ENCODE data around the gene MUS81.
A peak's percentile ranks its signal among the peaks of the same experiment; 100 is the strongest.

MUS81 gene

GRCh38 chr11:65867284-65868071 lies 7.2 kb downstream of the MUS81 start:
- no peak for DNase-seq (ENCODE audit: low spot score)
- POLR2A ChIA-PET (ENCODE audit: low non-redundant PET), result no interaction called here
- no peak for TF ChIP-seq CTCF (conservative IDR thresholded peaks at IDR 0.05; ENCODE audit: low read depth)
- H3K27ac ChIP-seq, result peak overlapping the region; percentile 53
- CTCF ChIA-PET, result interaction anchor here (0.6 to 1.4 kb wide), 3 partner anchors 17 to 101 kb away, joined by 3 to 4 read pairs (median 4); partner anchors contain the start of gene FIBP

GRCh38 chr11:65868076-65868667 lies 7.9 kb downstream of the MUS81 start:
- no peak for TF ChIP-seq CTCF (conservative IDR thresholded peaks at IDR 0.05; ENCODE audit: low read depth)
- peak overlapping the region; percentile 53 for H3K27ac ChIP-seq
- ChIA-PET POLR2A (ENCODE audit: low non-redundant PET) (interaction anchor here (0.6 kb wide), 1 partner anchor 20 kb away, joined by 3 read pairs; the partner anchor contains the start of gene FIBP), CTCF (interaction anchor here (0.6 to 1.9 kb wide), 4 partner anchors 7 to 100 kb away, joined by 3 to 5 read pairs (median 4); partner anchors contain the start of gene FIBP)
- no peak for DNase-seq (ENCODE audit: low spot score)

- POLR2A ChIA-PET (ENCODE audit: low non-redundant PET), result no interaction called here
- no peak for DNase-seq (ENCODE audit: low spot score)
- CTCF ChIA-PET, result interaction anchor here (1.4 to 1.9 kb wide), 2 partner anchors 8 to 19 kb away, joined by 4 to 5 read pairs; partner anchors contain the start of gene FIBP
- peak overlapping the region; percentile 53 for H3K27ac ChIP-seq
- TF ChIP-seq CTCF (conservative IDR thresholded peaks at IDR 0.05; ENCODE audit: low read depth), result no peak
These were observed 8.7 kb downstream of the MUS81 start for GRCh38 chr11:65868907-65869306.

GRCh38 chr11:65869643-65870306 lies 9.5 kb downstream of the MUS81 start:
- CTCF ChIA-PET, result interaction anchor here (0.5 to 1.9 kb wide), 3 partner anchors 9 to 12 kb away, joined by 3 to 5 read pairs (median 3); no protein-coding TSS in a partner anchor
- no peak for TF ChIP-seq CTCF (conservative IDR thresholded peaks at IDR 0.05; ENCODE audit: low read depth)
- peak overlapping the region; percentile 82 for H3K27ac ChIP-seq

GRCh38 chr11:65870307-65870658 lies 10.1 kb downstream of the MUS81 start:
- ChIA-PET POLR2A (ENCODE audit: low non-redundant PET) (no interaction called here), CTCF (interaction anchor here (0.5 to 1.9 kb wide), 2 partner anchors 9 to 11 kb away, joined by 3 to 5 read pairs; no protein-coding TSS in a partner anchor)
- DNase-seq (ENCODE audit: low spot score), result no peak

More at GRCh38 chr11:65869643-65870306, 9.5 kb downstream of the MUS81 start:
- POLR2A ChIA-PET (ENCODE audit: low non-redundant PET), result no interaction called here
- no peak for DNase-seq (ENCODE audit: low spot score)

More at GRCh38 chr11:65870307-65870658, 10.1 kb downstream of the MUS81 start:
- peak overlapping the region; percentile 82 for H3K27ac ChIP-seq
- no peak for TF ChIP-seq CTCF (conservative IDR thresholded peaks at IDR 0.05; ENCODE audit: low read depth)

Data from RWPE1 (cell line).